Adrenal gland (tissue), 12 donors: Measurements from ENCODE around the gene ABHD14A. TPM values are rescaled to one million over a fixed set of nuclear protein-coding genes. Genes with fewer than 3 reads are reported as not detected.
A peak's percentile ranks its signal among the peaks of the same experiment; 100 is the strongest.

Experiments used
- DNase-seq, 7 donors: peaks; one replicate each; pipeline ENCODE4 v3.0.0-alpha.2; 2019 to 2020
- H3K27ac ChIP-seq, 5 donors: fragments of 200-600 bp; sonication (generic) in 4 of 5; 1 replicate in 3 of 5; 2 replicates in 2 of 5; pipeline versions ENCODE4 v1.5.1 to v1.8.0; 2016 to 2020; ENCODE audit warnings: mild to moderate bottlenecking in 1 of 5
- H3K27me3 ChIP-seq: fragments of 200-600 bp; 2 replicates; pipeline ENCODE4 v1.8.0; 2021
- H3K36me3 ChIP-seq, 2 donors: fragments of 200-600 bp; replicated peaks in 1 of 2; 1 replicate in 1 of 2; 2 replicates in 1 of 2; pipeline versions ENCODE4 v1.5.1 to v1.8.0; 2018 to 2022
- H3K4me1 ChIP-seq, 2 donors: fragments of 200-600 bp; replicated peaks in 1 of 2; 1 replicate in 1 of 2; 2 replicates in 1 of 2; pipeline versions ENCODE4 v1.5.1 to v1.8.0; 2018 to 2021
- H3K4me3 ChIP-seq, 4 donors: fragments of 200-600 bp; sonication (generic) in 3 of 4; one replicate each; pipeline ENCODE4 v1.5.1; 2016 to 2018
- H3K9me3 ChIP-seq, 3 donors: fragments of 200-600 bp; sonication (generic) in 1 of 3; replicated peaks in 1 of 3; 1 replicate in 2 of 3; 2 replicates in 1 of 3; pipeline versions ENCODE4 v1.5.1 to v1.8.0; 2016 to 2021
- POLR2A ChIP-seq, 2 donors: fragments of 450-650 bp; IDR thresholded peaks; one replicate each; pipeline ENCODE4 v1.6.1; 2017; ENCODE audit warnings: antibody characterized with exemption in 2 of 2, mild to moderate bottlenecking in 2 of 2, moderate library complexity in 1 of 2
- WGBS, 4 donors: extraction: QIAGEN DNeasy Blood & Tissue Kit in 2 of 4; methylation state at CpG; one replicate each; pipeline versions ENCODE4 v1.1.5 to v1.1.7; 2013 to 2017; 5-methylcytosine and 5-hydroxymethylcytosine counted together
- intact Hi-C, 2 donors: fragments of 100-400 bp; cut with DNase I; formaldehyde crosslinking; loops; one replicate each; pipeline versions ENCODE4 v1.14.1 to v1.15.0; 2022 to 2023
- polyA plus RNA-seq, 3 donors: library from polyadenylated mRNA; stranded (reverse); fragments of 200-250 nt in 2 of 3; fragments of 350-450 nt in 1 of 3; fragmentation: Illumina TruSeq in 1 of 3; extraction: RNeasy Lipid Tissue Mini Kit (QIAGEN cat#74804) in 1 of 3; gene quantifications; one replicate each; pipeline ENCODE4 v1.2.3, GENCODE V29; 2013 to 2014
- total RNA-seq, 9 donors: library from RNA; depleted of rRNA in 4 of 9; stranded (reverse); fragments of >200 nt in 4 of 9; fragments of 120-200 nt in 1 of 9; fragmentation: NEBNext Ultra II Directional in 1 of 9; extraction: Animal tissue kit (Norgen Biotek cat#: 25700) in 1 of 9; gene quantifications; one replicate each; pipeline versions ENCODE4 v1.1.0 to v1.2.4, GENCODE V29; 2013 to 2023
- TF ChIP-seq, protein P1 (sequence below), 6 experiments: fragments of 450-650 bp in 4 of 6; fragments of 200-600 bp in 2 of 6; sonication (generic) in 1 of 6; IDR thresholded peaks; 1 replicate in 5 of 6; 2 replicates in 1 of 6; pipeline versions ENCODE4 v1.5.1 to v1.8.0; 2016 to 2021; ENCODE audit warnings: antibody characterized with exemption in 6 of 6, mild to moderate bottlenecking in 2 of 6, moderate library complexity in 1 of 6
- donor health status: healthy with polysubstance abuse.
- donor health status: Bipolar disorder and iron deficiency.
- donor health status: DM: yes; HTN: yes; CAD: no.
- donor health status: DM: no; HTN: no; CAD: no.
- donor health status: DM: no; HTN: no; CAD: no.
- donor health status: DM: yes; HTN: yes; CAD: no.

ABHD14A gene
- total and polyA plus RNA-seq, 12 donors = 29.3 to 162 (median 77.1) TPM

GRCh38 chr3:52019352-52020080, 44.7 kb downstream of the ABHD14A start:
- TF ChIP-seq POLR2A (IDR thresholded peaks at IDR 0.05) = no peak
- TF ChIP-seq, protein P1, sequence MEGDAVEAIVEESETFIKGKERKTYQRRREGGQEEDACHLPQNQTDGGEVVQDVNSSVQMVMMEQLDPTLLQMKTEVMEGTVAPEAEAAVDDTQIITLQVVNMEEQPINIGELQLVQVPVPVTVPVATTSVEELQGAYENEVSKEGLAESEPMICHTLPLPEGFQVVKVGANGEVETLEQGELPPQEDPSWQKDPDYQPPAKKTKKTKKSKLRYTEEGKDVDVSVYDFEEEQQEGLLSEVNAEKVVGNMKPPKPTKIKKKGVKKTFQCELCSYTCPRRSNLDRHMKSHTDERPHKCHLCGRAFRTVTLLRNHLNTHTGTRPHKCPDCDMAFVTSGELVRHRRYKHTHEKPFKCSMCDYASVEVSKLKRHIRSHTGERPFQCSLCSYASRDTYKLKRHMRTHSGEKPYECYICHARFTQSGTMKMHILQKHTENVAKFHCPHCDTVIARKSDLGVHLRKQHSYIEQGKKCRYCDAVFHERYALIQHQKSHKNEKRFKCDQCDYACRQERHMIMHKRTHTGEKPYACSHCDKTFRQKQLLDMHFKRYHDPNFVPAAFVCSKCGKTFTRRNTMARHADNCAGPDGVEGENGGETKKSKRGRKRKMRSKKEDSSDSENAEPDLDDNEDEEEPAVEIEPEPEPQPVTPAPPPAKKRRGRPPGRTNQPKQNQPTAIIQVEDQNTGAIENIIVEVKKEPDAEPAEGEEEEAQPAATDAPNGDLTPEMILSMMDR (IDR thresholded peaks at IDR 0.05) = no peak
- Histone ChIP-seq H3K27ac (peak overlapping the region in 3 of 5 donors; percentile 13 to 84 (median 62)), H3K27me3 (no peaks in the 10 kb centered on the region), H3K4me1 (peaks cover 17 to 47% of the 10 kb centered on the region in 2 donors), H3K9me3 (no peaks in the 10 kb centered on the region), H3K4me3 (no peak overlapping the region), H3K36me3 (no peaks in the 10 kb centered on the region)
- intact Hi-C loops = loop anchor here in 1 of 2 donors (5.0 kb wide), 1 partner anchor 33 kb away; no protein-coding TSS in a partner anchor
- peak in 5 of 7 donors; percentile 31 to 78 (median 48) for DNase-seq
- 68 to 72% (median 71%) methylated on average over 9 to 17 of the region's 17 CpGs for WGBS, 4 donors

GRCh38 chr3:52020796-52021195, 45.9 kb downstream of the ABHD14A start:
- peaks cover 17 to 54% of the 10 kb centered on the region in 2 donors for H3K4me1 ChIP-seq
- H3K9me3 ChIP-seq = no peaks in the 10 kb centered on the region
- WGBS, 4 donors = 93 to 98% (median 95%) methylated on average over 4 to 7 of the region's 7 CpGs
- no peaks in the 10 kb centered on the region for H3K36me3 ChIP-seq
- TF ChIP-seq, protein P1 (IDR thresholded peaks at IDR 0.05) = no peak
- TF ChIP-seq POLR2A (IDR thresholded peaks at IDR 0.05) = no peak
- intact Hi-C loops = no loop called here
- no peak overlapping the region for H3K4me3 ChIP-seq
- no peaks in the 10 kb centered on the region for H3K27me3 ChIP-seq
- peak overlapping the region in 2 of 5 donors; percentile 71 to 84 for H3K27ac ChIP-seq
- DNase-seq = no peak

DNA sequence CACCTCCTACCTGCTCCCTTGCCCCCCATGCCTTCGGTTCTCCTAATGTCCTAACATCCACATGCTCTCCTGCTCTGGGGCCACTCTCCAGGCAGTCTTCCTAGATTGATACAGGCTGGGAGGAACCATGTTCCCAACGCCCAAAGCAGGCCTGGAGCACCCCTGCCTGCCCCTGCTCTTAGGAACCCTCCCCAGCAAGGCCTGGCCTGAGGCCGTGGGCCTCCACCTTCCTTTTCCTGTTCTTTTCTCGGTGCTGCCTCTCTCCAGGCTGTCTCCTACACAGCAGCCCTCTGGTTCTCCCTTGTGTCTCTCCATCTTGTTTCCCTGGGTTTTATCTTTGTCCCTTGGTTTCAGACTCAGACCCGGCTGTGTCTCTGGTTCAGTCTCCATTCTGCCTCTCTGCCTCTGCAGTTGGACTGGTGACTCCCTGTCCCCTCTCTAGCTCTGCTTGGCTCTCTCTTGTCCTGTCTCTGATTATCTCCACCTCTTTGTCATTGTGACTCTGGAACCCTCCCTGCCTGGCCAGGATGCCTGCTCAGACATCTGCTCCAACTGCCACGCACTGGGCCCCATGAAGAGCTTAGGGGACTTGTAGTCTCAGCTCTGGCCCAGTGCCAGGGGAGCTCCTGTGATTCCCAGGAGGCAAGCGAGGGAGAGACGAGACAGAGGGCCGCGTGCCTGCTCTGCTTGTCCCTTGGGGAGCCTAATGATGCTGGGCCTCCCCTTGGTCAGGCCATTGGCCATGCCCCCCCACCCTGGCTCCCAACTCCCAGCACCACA, 46.8 kb downstream of the ABHD14A start:
- Histone ChIP-seq H3K36me3 (no peaks in the 10 kb centered on the region), H3K27me3 (no peaks in the 10 kb centered on the region), H3K4me1 (peaks cover 17 to 47% of the 10 kb centered on the region in 2 donors), H3K9me3 (no peaks in the 10 kb centered on the region), H3K27ac (peak overlapping the region in 3 of 5 donors; percentile 32 to 84 (median 71)), H3K4me3 (no peak overlapping the region)
- TF ChIP-seq, protein P1 (IDR thresholded peaks at IDR 0.05) = no peak
- no peak for TF ChIP-seq POLR2A (IDR thresholded peaks at IDR 0.05)
- peak in 5 of 7 donors; percentile 40 to 78 (median 51) for DNase-seq
- intact Hi-C loops = no loop called here
- 58 to 71% (median 67%) methylated on average over 7 to 10 of the region's 10 CpGs for WGBS, 4 donors
